ENCODE data around the gene VPS16.
"Not testable (repeated sequence)": the region's sequence is repeated elsewhere in the genome, so short reads cannot be mapped to it uniquely, and the experiment has no call there.

VPS16 gene

DNA sequence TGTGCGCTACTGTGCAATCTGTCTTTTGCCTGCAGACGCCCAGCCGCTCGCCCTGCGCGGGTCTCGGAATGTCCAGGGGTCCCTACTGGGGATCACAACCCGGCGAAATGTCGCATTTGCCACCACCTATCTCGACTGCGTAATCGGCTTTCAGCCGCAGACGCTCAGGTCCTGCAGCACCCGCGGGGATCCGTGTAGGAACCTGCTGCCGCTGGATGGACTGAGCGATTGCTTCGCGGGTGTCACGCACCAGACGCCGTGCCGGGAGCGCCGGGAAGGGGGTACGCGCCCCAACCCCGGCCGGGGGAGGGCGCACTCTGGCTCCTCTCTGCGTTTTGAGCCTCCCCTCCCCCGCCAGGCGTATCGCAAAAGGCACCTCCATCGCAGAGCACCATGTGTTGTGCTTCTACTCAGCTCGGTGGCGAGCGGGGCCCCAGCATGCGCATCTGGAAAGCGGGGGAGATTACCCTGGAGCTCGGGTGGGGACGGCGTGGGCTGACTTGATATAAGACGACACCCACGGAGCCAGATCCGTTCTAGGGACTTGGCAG, 32.0 kb downstream of the VPS16 start:
- no peak for DNase-seq

DNA sequence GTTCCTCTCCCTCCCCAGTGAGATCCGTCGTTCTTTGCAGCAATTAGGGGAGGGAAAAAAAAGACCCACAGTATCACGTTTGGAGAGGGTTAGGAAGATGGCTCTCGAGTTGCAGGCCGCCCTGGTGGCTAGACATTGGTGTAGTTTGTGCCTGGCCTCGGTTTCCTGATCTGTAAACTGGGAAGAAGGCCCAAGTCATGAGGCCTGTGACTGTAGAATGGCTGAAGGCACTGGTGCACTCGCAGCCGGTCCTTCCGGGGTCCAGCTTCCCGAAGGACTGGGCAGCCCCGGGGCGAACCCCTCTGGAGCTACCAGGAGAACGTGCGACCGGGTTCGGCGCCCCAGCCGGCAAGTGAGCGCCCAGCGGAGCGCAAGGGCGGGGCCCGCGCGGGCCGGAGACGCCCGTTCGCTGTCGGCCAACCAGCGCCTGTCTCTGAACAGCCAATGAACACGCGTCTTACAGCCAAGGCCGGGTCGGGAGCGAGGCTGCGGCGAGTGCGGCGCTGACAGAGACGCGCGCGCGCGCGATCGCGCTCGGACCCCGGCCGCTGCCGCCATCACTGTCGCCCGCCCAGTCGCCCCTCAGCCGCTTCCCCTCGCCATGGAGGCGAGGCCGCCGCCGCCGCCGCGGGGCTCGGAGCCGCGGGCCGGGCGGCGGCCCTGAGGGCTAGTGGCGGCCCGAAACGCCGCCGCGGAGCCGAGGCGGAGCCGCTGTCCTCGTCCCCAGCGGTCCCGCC, 32.6 kb downstream of the VPS16 start, which contains the start of gene PTPRA:
PTPRA (plus strand) TSS at position 472 of the 737 bp plus-strand sequence. CDS start 90,797 bp downstream, outside the sequence.
- DNase-seq, result peak; percentile 86

DNA sequence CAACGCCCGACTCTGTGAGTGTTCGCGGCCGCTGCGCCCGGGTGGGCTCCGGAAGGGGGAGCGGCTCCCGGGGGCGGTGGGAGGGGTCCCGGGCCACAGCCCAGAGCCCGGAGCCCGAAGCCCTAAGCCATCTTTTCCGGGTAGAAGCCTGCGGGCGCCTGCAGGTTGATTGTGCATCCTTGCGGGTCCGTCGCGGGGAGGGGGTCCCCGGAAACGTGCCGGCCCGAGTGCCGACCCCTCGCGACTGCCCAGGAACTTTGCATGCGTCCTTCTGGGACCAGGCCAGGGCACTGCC, 33.1 kb downstream of the VPS16 start:
- no peak for DNase-seq

DNA sequence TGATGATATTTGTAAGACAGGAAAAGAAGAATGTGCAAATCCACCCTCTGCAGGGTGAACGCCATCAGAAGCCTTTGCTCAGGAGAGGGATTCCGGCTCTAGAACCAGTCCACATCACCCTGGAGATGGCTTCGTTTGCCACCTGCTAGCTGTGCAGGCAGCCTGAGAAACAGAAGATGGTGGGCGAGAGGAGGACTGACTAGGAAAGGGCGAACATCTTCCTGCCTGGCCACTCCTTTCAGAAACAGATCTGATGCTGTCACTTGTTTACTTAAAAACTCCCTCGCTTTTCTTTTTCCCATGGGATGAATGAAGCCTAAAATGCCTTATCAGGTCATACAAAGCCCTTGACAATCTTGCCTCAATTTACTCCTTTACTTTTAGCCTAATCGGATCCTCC, 33.9 kb downstream of the VPS16 start:
- no peak for DNase-seq

DNA sequence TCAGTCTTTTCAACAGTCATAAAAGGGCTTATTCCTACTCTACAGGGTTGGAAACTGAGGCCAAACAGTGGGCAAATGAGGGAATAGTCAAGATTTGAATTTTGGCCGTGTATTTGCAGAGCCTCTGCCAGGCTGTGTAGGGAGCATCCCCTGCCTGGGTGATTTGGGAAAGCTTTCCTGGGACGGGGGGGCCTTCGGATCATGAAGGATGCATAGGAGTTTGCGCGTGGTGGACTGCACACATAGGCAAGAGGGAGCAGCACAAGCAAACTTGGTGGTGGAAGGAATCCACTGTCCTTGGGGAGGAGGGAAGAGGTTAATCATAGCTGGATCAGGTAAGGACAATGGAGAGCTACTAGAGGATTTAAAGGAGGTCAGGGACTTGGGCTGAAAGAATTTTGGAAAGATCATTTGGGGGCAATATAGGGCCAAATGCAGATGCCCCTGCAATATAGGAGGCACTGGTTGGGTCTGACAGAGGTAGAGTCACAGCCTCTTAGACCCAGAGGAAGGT, 35.2 kb downstream of the VPS16 start:
- no peak for DNase-seq

DNA sequence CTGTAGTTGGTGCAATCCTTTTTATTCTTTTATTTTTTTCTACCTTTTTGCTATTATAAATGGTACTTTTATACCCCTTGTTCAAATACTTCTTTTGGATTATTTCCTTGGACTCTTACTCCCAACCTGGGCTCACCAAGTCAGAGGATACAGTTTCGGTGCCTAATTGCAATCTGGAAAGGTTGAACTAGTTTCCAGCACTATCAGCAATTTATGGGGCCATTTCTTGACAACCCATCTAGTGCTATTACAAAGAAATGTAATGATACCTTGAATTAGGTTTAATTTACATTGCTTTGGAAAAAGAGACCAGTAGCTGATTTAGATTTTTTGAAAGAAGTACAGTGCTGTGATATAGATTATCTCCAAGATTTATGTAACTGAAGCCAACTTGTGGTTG, 38.0 kb downstream of the VPS16 start:
- no peak for DNase-seq

DNA sequence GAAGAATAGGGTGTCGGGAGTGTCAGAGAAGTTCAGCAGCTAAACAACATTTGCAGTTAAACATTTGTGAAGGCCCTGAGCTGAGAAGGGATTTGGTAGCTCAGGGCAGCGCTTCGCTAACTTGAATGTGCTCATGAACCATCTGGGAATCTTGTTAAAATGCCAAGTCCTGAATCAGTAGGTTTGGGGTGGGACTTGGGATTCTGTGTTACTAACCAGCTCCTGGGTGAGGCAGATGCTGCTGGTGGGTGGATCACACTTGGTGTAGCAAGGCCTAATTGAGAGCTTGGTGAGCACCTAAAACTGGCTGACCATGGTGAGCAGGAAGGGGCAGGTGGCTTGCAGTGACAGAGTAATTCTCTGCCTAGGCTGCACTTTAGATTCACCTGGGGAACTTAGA, 38.6 kb downstream of the VPS16 start:
- no peak for DNase-seq

DNA sequence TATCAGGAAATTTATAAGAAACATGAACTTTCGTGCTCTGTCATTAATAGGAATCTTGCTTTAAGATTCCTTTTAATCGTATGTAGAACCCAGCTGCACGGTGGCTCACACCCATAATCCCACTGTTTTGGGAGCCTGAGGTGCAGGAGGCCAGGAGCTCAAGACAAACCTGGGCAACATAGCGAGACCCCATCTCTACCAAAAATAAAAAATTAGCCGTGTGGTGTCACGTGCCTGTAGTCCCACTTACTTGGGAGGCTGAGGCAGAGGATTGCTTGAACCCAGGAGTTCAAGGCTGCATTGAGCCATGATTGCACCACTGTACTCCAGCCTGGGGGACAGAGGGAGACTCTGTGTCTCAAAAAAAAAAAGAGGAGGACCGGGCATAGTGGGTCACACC, 40.1 kb downstream of the VPS16 start:
- DNase-seq, result no peak

DNA sequence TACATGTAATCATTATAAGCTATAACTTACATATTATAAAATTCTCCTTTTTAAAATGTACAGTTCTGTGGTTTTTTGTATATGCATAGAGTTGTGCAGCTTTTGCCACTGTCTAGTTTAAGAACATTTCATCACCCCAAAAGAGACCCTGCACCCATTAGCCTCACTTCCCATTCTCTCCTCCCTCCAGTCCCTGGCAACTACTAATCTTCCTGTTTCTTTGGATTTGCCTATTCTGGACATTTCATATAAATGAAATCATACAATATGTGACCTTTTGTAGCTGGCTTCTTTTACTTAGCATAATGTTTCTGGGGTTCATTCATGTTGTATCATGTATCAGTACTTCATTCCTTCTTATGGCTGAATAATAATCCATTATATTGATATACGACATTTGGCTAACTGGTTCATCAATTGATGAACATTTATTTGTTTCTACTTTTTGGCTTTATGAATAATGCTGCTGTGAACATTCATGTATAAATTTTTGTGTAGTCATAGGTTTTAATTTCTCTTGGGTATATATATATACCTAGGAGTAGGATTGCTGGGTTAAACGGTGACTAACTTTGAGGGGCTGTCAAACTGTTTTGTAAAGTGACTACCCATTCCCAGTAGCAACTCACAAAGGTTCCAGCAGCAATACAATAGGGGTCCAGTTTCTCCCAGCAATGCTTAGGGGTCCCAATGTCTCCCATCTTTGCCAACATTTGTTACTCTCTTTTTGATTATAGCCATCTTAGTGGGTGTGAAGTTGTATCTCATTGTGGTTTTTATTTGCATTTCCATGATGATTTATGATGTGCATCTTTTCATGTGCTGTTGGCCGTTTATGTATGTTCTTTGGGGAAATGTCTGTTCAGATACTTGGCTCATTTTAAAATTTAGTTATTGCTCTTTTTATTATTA, 43.4 kb downstream of the VPS16 start:
- DNase-seq, result no peak

DNA sequence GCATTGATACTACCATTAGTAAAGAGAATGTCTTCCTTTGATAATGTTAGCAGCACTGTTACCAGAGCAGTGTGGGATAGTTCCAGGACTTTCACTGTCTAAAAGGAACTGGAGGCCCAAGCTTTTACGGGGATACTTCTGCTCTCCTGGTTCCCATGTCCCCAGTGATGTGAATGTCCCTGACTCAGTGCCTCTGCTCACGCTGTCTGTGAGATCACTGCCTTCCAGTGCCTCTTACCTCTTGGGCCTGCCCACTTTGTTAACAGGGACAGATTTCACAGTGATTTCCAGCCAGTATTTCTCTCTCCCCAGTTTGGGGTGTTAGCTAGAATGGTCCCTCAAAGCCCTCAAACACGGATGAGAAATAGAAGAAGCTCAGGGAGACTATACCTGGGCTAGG, 47.2 kb downstream of the VPS16 start:
- no peak for DNase-seq

DNA sequence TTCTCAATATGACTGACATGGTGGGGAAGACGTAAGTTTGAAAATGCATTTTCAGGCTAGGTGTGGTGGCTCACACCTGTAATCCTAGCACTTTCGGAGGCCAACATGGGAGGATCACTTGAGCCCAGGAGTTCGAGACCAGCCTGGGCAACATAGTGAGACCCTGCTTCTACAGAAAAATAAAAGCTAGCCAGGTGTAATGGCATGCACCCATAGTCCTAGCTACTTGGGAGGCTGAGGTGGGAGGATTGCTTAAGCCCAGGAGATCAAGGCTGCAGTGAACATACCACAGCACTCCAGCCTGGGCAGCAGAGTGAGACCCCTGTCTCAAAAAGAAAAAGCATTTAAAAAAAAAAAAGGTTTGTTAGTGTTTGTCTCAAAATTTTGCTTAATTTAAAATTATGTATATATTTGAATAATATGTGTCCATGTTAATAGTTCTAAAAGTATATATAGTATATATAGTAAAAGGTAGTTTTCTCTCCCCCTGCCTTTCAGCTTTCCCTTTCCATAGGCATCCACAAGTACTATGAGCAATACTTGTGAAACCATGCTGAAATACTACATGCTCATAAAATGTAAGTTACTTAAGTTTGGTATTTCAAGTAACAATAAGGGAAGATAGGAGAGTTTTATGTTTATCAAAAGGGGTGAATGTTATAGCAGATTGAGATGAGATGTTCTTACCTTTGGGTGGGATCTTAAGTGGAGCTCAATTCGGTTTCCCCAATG, 47.8 kb downstream of the VPS16 start:
- no peak for DNase-seq

DNA sequence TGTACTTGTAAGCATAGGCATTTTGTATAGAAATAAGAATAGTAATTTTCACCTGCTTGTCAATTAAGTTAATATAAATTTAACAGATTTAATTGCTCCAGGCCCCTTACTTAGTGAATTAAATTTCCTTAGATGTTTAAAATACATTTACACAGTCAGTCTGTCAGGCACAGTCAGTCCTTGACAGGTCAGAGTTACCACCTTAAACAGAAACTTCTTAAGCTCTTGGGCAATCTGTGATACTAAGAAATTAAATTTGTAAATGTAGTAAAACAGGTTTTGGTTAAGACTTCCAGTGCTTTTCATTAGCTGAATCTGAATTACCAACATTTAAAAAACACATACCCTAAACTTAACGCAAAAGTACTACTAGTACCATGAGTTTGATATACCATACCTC, 48.7 kb downstream of the VPS16 start:
- DNase-seq, result no peak

DNA sequence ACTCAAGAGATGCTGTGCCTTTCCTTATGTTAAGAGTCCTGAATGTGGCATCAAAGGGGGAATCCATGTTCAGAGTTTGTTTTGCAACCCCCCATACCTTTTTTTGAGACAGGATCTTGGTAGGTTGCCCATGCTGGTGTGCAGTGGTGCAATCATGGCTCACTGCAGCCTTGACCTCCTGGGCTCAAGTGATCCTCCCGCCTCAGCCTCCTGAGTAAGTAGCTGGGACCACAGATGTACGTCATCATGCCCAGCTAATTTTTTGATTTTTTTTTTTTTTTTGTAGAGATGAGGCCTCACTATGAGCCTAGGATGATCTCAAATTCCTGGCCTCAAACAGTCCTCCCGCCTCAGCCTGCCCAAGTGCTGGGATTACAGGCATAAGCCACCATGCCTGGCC, 49.3 kb downstream of the VPS16 start:
- DNase-seq, result no peak

DNA sequence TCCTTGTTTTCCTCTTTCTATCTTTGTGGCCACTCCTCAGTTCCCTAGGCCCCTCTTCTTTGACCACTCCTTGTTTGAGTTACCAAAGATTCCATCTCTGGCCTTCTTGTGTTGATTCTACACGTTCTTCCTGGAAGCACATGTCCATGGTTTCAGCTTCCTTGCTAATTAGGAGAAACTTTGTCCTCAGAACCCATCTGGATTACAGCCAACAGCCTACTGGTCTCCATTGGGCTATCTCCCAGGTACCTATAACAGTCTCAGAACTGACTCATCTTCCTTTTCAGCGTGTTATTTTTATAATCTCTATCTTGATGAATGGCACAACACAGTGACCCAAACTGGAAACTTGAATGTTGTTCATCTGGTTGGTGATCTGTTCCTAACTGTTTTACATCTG, 50.2 kb downstream of the VPS16 start:
- no peak for DNase-seq

DNA sequence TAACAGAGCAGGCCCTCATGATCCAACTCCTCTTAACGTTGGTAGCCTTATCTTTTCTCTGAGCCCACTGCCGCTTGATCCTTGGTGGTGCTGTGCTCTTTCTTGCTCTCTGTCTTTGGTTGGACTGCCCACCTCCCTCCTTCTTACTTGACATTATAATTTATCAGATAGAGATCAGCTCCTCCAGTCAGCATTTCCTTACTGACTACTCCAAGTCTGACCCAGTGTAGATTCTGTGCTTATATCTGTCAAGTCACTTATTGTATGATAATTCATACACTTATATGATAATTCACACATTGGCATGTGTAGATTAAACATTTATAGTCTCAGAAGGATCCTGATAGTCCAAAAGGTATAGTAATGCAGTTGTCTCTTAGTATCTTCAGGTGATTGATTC, 50.8 kb downstream of the VPS16 start:
- no peak for DNase-seq

DNA sequence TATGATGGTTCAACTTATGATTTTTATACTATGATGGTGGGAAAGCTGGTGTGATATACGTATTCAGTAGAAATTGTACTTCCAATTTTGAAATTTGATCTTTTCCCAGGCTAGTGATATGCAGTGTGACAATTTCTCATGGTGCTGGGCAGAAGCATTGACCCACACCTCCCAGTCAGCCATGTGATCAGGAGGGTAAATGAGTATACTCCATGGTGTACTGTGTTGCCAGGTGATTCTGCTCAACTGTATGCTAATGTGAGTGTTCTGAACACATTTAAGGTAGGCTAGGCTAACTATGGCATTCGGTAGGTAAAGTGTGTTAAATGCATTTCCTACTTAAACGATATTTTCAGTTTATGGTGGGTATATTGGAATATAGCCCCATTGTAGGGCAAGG, 51.8 kb downstream of the VPS16 start:
- DNase-seq, result no peak

DNA sequence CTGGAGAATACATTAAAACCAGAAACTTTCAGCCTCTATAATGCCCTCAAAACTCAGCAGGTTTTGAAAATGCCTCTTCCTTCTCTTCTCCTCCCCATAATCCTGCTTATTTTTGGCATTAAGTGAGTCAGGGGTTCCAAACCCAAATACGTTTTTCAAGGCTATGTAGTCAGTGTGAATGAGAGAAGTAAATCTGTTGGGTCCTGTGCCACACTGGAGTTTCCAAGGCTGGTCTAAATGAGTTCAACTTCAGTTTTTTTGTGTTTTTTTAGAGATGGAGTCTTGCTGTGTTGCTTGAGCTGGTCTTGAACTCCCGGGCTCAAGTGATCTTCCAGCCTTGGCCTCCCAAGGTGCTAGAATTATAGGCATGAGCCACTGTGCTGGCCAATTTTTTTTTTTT, 53.7 kb downstream of the VPS16 start:
- DNase-seq, result no peak

DNA sequence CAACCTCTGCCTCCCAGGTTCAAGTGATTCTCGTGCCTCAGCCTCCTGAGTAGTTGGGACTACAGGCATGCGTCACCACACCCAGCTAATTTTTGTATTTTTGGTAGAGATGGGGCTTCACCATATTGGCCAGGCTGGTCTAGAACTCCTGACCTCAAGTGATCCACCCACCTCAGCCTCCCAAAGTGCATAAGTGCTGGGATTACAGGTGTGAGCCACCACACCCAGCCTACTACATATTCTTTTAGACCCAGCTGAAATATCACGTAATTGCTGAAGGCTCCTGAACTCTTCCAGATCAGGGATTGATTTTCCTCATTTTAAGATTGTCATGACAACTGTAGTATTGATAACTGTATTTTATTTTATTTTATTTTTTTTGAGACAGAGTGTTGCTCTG, 54.6 kb downstream of the VPS16 start:
- DNase-seq, result not testable (repeated sequence)

DNA sequence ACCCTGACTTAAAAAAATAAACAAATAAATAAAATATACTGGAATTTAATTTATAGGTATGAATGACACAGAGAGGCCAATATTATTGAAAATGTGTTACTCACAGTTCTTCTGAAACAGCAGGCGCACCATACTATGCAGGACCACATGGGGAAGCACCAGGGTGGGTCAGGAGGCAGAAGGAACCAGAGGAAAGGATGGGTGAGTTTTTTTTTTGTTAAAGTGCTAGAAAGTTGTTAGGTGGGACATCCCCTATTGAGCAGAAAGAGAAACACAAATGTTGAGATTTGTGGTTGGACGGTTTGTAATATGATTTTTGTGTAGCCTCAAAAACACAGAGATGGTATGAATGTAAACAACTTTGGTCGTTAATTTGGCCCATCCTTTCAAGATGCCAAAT, 58.7 kb downstream of the VPS16 start:
- DNase-seq, result no peak

DNA sequence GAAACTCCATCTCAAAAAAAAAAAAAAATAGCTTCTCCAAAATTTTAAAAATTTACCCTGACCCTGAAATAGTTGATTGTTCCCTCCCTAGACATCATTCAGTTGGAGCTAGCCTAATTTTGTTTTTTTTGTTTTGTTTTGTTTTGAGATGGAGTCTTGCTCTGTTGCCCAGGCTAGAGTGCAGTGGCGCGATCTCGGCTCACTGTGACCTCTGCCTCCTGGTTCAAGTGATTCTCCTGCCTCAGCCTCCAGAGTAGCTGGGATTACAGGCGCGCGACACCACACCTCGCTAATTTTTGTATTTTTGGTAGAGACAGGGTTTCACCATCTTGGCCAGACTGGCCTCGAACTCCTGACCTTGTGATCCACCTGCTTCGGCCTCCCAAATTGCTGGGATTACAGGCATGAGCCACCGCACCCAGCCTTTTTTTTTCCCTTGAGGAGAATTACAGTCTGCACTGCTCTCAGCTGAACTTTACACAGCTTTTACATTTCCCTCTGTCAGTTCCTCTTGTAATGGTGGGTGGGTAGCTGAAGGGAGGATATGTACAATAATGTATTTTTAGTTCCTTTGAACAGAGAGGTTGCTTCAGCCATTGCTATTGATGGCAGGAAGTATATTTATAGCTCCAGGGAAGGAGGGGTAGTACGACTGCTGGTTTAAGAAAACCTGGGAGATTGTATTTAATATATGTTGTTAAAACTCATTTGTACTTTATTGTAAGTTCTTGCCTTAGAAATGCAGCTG, 60.5 kb downstream of the VPS16 start:
- DNase-seq, result no peak

DNA sequence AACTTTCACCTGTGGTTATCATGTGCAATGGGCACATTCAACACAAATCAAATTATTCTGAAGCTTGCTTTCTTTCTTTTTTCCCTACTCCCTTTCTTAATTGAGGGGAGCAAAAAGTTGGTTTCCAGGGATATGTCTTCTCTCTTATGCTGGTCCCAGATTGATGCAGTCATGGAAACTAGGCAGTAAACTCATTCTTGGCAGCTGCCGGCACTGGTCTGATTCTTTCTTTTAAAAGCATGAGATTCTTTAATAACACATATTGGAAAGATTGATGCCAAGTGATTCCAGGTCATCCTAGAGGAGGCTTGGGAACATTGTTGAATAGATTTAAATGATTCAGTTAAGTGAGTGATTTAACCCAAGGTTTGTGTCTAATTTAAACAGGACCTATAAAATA, 61.7 kb downstream of the VPS16 start:
- no peak for DNase-seq

DNA sequence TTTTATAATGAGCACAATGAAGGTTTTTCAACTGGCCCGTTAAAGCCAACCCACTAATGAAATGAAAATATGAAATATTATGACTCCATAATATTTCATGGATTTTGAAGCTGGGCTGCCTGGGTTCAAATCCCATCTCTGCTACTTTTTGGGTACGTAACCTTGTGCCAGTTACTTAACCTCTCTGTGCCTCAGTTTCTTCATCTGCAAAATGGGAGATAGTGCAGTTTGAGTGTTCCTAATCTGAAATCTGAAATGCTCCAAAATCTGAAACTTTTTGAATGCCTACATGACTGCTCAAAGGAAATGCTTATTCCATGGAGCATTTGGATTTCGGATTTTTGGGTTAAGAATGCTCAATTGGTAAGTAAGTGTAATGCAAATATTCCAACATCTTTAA, 62.3 kb downstream of the VPS16 start:
- DNase-seq, result no peak

Data from T1000 (cell line).